ENCODE measurements around the gene USP8. TPM values are rescaled to one million over a fixed set of nuclear protein-coding genes. Genes with fewer than 3 reads are reported as not detected.
A peak's percentile ranks its signal among the peaks of the same experiment; 100 is the strongest.
"Not testable (repeated sequence)": the region's sequence is repeated elsewhere in the genome, so short reads cannot be mapped to it uniquely, and the experiment has no call there.

The USP8 gene
- total RNA-seq, 2 donors from 2014 or later: 52.7 to 64.5 TPM

DNA sequence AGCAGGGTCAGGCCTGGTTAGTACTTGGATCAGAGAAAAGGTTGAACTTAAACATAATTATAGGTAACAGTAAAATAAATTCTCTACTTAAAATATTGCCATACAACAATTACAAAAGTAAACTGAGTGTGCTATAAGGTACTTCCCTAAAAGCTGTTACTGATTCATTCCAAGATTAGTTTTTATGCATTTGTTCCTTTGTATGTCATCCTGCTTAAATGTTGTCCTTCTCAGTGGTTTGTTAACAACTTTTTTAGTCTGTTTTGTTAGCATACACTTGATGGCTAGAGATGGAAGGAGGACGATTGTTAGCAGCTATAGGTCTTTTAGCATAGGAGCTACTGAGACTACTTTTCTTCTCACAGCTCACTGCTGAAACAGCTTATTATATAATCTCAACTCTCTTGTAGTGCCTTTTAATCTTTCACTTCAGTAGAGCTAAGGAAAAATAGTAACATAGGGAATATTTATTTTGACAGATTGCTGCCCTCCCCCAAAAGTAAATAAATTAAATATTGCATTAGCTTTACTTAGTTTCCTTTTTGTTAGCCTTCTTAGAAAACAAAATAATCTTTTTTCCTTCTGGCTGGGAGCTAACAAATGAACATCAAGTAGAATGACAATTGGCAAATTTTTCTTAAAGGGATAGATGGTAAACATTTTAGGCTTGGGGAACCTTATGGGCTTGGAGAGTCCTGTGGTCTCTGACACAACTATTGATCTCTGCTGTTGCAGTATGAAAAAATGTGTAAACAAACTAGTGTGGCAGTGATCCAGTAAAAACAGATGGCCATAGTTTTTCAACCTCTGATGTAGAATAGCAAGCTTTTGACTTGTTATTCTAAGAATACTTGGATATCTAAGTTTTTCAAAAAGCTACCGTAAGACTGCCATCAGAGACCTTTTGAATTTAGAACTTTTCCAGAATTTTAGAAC, 39.5 kb downstream of the USP8 start:
- no peaks in the 10 kb centered on the region for H3K27me3 Mint-ChIP-seq (ENCODE audit: low read depth)
- no peak for DNase-seq
- ATAC-seq (replicated peaks in 1 of 2): peak; percentile 60 to 89
- peak overlapping the region in 1 of 2 donors; percentile 15 for H3K4me3 Mint-ChIP-seq
- H3K36me3 Mint-ChIP-seq (ENCODE audit: insufficient read depth in 2 of 2): peaks cover 5 to 17% of the 10 kb centered on the region in 2 donors
- H3K27ac Mint-ChIP-seq: peak overlapping the region; percentile 71
- H3K4me1 Mint-ChIP-seq (ENCODE audit: low read depth): peaks cover 28% of the 10 kb centered on the region
- H3K9me3 Mint-ChIP-seq: no peaks in the 10 kb centered on the region

GRCh38 chr15:50471072-50471471, 46.9 kb downstream of the USP8 start:
- H3K36me3 Mint-ChIP-seq (ENCODE audit: insufficient read depth in 2 of 2): peaks cover 0 to 18% of the 10 kb centered on the region in 2 donors
- H3K9me3 Mint-ChIP-seq: no peaks in the 10 kb centered on the region
- ATAC-seq (replicated peaks in 1 of 2) (no peak), DNase-seq (no peak)
- H3K4me3 Mint-ChIP-seq: no peak overlapping the region
- H3K27me3 Mint-ChIP-seq (ENCODE audit: low read depth): no peaks in the 10 kb centered on the region
- peaks cover 5% of the 10 kb centered on the region for H3K4me1 Mint-ChIP-seq (ENCODE audit: low read depth)
- no peak overlapping the region for H3K27ac Mint-ChIP-seq

- DNase-seq (no peak), ATAC-seq (replicated peaks in 1 of 2) (no peak)
- H3K9me3 Mint-ChIP-seq: no peaks in the 10 kb centered on the region
- no peaks in the 10 kb centered on the region for H3K4me1 Mint-ChIP-seq (ENCODE audit: low read depth)
- no peaks in the 10 kb centered on the region for H3K27me3 Mint-ChIP-seq (ENCODE audit: low read depth)
- no peak overlapping the region for H3K27ac Mint-ChIP-seq
- peaks cover 9 to 23% of the 10 kb centered on the region in 2 donors for H3K36me3 Mint-ChIP-seq (ENCODE audit: insufficient read depth in 2 of 2)
- no peak overlapping the region for H3K4me3 Mint-ChIP-seq
These were observed 51.9 kb downstream of the USP8 start for GRCh38 chr15:50476143-50476542.

DNA sequence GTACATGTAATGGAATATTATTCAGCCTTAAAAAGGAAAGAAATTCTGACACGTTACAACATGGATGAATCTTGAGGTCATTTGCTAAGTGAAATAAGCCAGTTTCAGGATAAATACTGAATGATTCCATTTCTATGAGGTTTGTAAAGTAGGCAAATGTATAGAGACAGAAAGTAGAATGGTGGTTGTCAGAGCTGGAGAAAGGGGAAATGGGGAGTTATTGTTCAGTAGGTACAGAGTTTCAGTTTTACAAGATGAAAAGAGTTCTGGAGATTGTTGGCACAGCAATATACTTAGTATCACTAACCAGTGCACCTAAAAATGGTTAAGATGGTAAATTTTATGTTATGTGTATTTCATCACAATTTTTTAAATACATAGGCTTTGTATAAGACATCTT, 60.6 kb downstream of the USP8 start:
- ATAC-seq (replicated peaks in 1 of 2) (peak in 1 of 2 donors; percentile 42), DNase-seq (no peak)
- Mint-ChIP-seq H3K27ac (peak overlapping the region; percentile 66), H3K9me3 (no peaks in the 10 kb centered on the region), H3K36me3 (ENCODE audit: insufficient read depth in 2 of 2) (peaks cover 13 to 40% of the 10 kb centered on the region in 2 donors), H3K4me1 (ENCODE audit: low read depth) (peaks cover 22% of the 10 kb centered on the region), H3K27me3 (ENCODE audit: low read depth) (no peaks in the 10 kb centered on the region), H3K4me3 (no peak overlapping the region)

GRCh38 chr15:50485389-50485788, 61.2 kb downstream of the USP8 start:
- H3K36me3 Mint-ChIP-seq (ENCODE audit: insufficient read depth in 2 of 2): peaks cover 13 to 42% of the 10 kb centered on the region in 2 donors
- no peaks in the 10 kb centered on the region for H3K27me3 Mint-ChIP-seq (ENCODE audit: low read depth)
- no peak for DNase-seq
- H3K4me3 Mint-ChIP-seq: no peak overlapping the region
- no peak for ATAC-seq (replicated peaks in 1 of 2)
- peaks cover 22% of the 10 kb centered on the region for H3K4me1 Mint-ChIP-seq (ENCODE audit: low read depth)
- no peak overlapping the region for H3K27ac Mint-ChIP-seq
- H3K9me3 Mint-ChIP-seq: no peaks in the 10 kb centered on the region

- H3K4me3 Mint-ChIP-seq: peak overlapping the region in 1 of 2 donors; percentile 25
- peak overlapping the region; percentile 58 for H3K27ac Mint-ChIP-seq
- H3K4me1 Mint-ChIP-seq (ENCODE audit: low read depth): peaks cover 22% of the 10 kb centered on the region
- peaks cover 3 to 37% of the 10 kb centered on the region in 2 donors for H3K36me3 Mint-ChIP-seq (ENCODE audit: insufficient read depth in 2 of 2)
- H3K27me3 Mint-ChIP-seq (ENCODE audit: low read depth): no peaks in the 10 kb centered on the region
- DNase-seq (no peak), ATAC-seq (replicated peaks in 1 of 2) (peak; percentile 65 to 80)
- no peaks in the 10 kb centered on the region for H3K9me3 Mint-ChIP-seq
These were observed 63.1 kb downstream of the USP8 start for GRCh38 chr15:50487287-50487686.

DNA sequence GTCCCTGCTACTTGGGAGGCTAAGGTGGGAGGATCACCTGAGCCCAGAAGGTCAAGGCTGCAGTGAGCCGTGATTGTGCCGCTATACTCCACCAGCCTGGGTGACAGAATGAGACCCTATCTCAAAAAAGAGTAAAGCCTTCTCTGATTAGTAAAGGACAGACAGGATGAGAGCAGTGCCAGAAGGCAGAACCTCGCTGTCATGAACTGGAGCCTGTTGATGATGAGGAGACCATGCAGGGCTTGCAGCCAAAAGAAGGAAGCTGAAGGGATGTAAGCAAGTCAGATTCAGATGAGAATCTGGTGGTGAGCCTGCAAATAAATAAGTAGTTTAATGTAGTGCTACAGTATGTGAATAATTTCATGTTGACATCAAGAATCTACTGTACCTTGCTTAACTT, 69.4 kb downstream of the USP8 start:
- H3K36me3 Mint-ChIP-seq (ENCODE audit: insufficient read depth in 2 of 2): peaks cover 0 to 25% of the 10 kb centered on the region in 2 donors
- no peaks in the 10 kb centered on the region for H3K4me1 Mint-ChIP-seq (ENCODE audit: low read depth)
- DNase-seq (no peak), ATAC-seq (replicated peaks in 1 of 2) (no peak)
- H3K27me3 Mint-ChIP-seq (ENCODE audit: low read depth): no peaks in the 10 kb centered on the region
- no peak overlapping the region for H3K4me3 Mint-ChIP-seq
- no peaks in the 10 kb centered on the region for H3K9me3 Mint-ChIP-seq
- H3K27ac Mint-ChIP-seq: peak overlapping the region; percentile 23

GRCh38 chr15:50494547-50494946, 70.3 kb downstream of the USP8 start:
- peaks cover 1 to 25% of the 10 kb centered on the region in 2 donors for H3K36me3 Mint-ChIP-seq (ENCODE audit: insufficient read depth in 2 of 2)
- not testable (repeated sequence) for DNase-seq; H3K4me3 Mint-ChIP-seq; H3K27me3 Mint-ChIP-seq (ENCODE audit: low read depth); H3K9me3 Mint-ChIP-seq; ATAC-seq (replicated peaks in 1 of 2); H3K27ac Mint-ChIP-seq; H3K4me1 Mint-ChIP-seq (ENCODE audit: low read depth)

GRCh38 chr15:50496692-50497091, 72.5 kb downstream of the USP8 start:
- no peak overlapping the region for H3K27ac Mint-ChIP-seq
- H3K4me1 Mint-ChIP-seq (ENCODE audit: low read depth): no peaks in the 10 kb centered on the region
- no peaks in the 10 kb centered on the region for H3K9me3 Mint-ChIP-seq
- ATAC-seq (replicated peaks in 1 of 2) (peak; percentile 69 to 77), DNase-seq (peak in 1 of 2 donors; percentile 6)
- peaks cover 1 to 20% of the 10 kb centered on the region in 2 donors for H3K36me3 Mint-ChIP-seq (ENCODE audit: insufficient read depth in 2 of 2)
- no peaks in the 10 kb centered on the region for H3K27me3 Mint-ChIP-seq (ENCODE audit: low read depth)
- H3K4me3 Mint-ChIP-seq: no peak overlapping the region

GRCh38 chr15:50500352-50500751, 76.1 kb downstream of the USP8 start:
- no peaks in the 10 kb centered on the region for H3K9me3 Mint-ChIP-seq
- no peak for ATAC-seq (replicated peaks in 1 of 2)
- no peaks in the 10 kb centered on the region for H3K27me3 Mint-ChIP-seq (ENCODE audit: low read depth)
- DNase-seq: no peak
- H3K27ac Mint-ChIP-seq: no peak overlapping the region
- H3K4me3 Mint-ChIP-seq: no peak overlapping the region
- H3K36me3 Mint-ChIP-seq (ENCODE audit: insufficient read depth in 2 of 2): peaks cover 1 to 9% of the 10 kb centered on the region in 2 donors
- H3K4me1 Mint-ChIP-seq (ENCODE audit: low read depth): no peaks in the 10 kb centered on the region

DNA sequence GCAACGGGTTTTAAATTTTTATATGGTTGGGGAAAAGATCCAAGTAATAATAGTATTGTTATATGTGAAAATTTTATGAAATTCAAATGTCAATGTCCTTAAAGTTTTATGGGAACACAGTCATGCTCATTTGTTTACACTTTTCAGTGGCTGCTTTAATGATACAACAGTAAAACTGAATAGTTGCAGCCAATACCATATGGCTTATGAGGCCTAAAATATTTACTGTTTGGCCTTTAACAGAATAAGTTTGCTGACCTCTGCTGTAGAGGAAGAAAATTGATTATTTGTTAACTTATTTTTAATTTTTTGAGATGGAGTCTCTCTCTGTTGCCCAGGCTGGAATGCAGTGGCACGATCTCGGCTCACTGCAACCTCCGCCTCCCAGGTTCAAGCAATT, 77.6 kb downstream of the USP8 start:
- Mint-ChIP-seq H3K27me3 (ENCODE audit: low read depth) (no peaks in the 10 kb centered on the region), H3K27ac (no peak overlapping the region), H3K9me3 (no peaks in the 10 kb centered on the region), H3K4me1 (ENCODE audit: low read depth) (no peaks in the 10 kb centered on the region), H3K36me3 (ENCODE audit: insufficient read depth in 2 of 2) (peaks cover 1 to 6% of the 10 kb centered on the region in 2 donors), H3K4me3 (no peak overlapping the region)
- ATAC-seq (replicated peaks in 1 of 2) (no peak), DNase-seq (no peak)

- Mint-ChIP-seq H3K4me1 (ENCODE audit: low read depth) (no peaks in the 10 kb centered on the region), H3K27ac (no peak overlapping the region), H3K9me3 (no peaks in the 10 kb centered on the region), H3K4me3 (no peak overlapping the region), H3K36me3 (ENCODE audit: insufficient read depth in 2 of 2) (peaks cover 1 to 6% of the 10 kb centered on the region in 2 donors), H3K27me3 (ENCODE audit: low read depth) (no peaks in the 10 kb centered on the region)
- ATAC-seq (replicated peaks in 1 of 2) (no peak), DNase-seq (no peak)
These were observed 78.9 kb downstream of the USP8 start for GRCh38 chr15:50503144-50503543.

DNA sequence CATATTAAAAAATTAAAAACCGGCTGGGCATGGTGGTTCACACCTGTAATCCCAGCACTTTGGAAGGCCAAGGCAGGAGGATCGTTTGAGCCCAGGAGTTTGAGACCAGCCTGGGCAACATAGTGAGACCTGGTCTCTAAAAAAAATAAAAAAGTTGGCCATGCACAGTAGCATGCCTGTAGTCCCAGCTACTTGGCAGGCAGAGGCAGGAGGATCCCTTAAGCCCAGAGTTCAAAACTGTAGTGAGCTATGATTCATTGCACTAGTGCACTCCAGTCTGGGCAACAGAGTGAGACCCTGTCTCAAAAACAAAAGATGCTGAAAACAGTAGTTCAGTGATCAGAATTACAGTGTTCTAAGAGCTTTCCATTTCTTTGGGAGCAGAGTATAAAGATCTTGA, 81.5 kb downstream of the USP8 start:
- H3K27me3 Mint-ChIP-seq (ENCODE audit: low read depth); H3K36me3 Mint-ChIP-seq (ENCODE audit: insufficient read depth in 2 of 2); H3K4me3 Mint-ChIP-seq; H3K9me3 Mint-ChIP-seq; H3K27ac Mint-ChIP-seq; H3K4me1 Mint-ChIP-seq (ENCODE audit: low read depth); DNase-seq; ATAC-seq (replicated peaks in 1 of 2): not testable (repeated sequence)

All from activated T-cell treated with anti-CD3 and anti-CD28 coated beads, Interleukin-2, amount 50 U/mL, for 72 hours (primary cell).